ENCODE results near the gene ANKRD13C.

Gene ANKRD13C

GRCh38 chr1:70210820-70211219 is 143.7 kb downstream of the ANKRD13C start:
- Histone ChIP-seq H3K4me3 (ENCODE audit: low read depth in 1 of 2, low read length in 1 of 2) (no peak overlapping the region), H3K9me3 (no peaks in the 10 kb centered on the region), H3K27me3 (no peaks in the 10 kb centered on the region), H3K4me1 (ENCODE audit: control insufficient read depth in 1 of 2, insufficient read depth in 1 of 2, low read depth in 1 of 2, low read length in 1 of 2) (peaks cover 8 to 12% of the 10 kb centered on the region in 2 experiments), H3K27ac (no peak overlapping the region), H3K36me3 (no peaks in the 10 kb centered on the region)
- TF ChIP-seq CTCF (IDR thresholded peaks at IDR 0.05) = no peak
